PC-9 (cell line): ENCODE data around the gene DST. TPM values are rescaled to one million over a fixed set of nuclear protein-coding genes. Genes with fewer than 3 reads are reported as not detected.

Experiments
- BruUV-seq: library from RNA; stranded (reverse); fragments of 400-500 nt; replicated peaks from 2 replicates; lab custom pipeline; 2021; lab: Mats Ljungman, UMichigan
- CTCF ChIA-PET: fragments of 300-600 bp; sonication (Branson Sonifier 250); formaldehyde crosslinking; loops from one replicate; lab custom pipeline; 2022; ENCODE audit warnings: antibody characterized with exemption; lab: Charles Lee
- POLR2A ChIA-PET: fragments of 300-600 bp; sonication (Branson Sonifier 250); formaldehyde crosslinking; loops from one replicate; lab custom pipeline; 2022; ENCODE audit warnings: antibody characterized with exemption; ENCODE audit not compliant: unreplicated experiment; lab: Charles Lee
- DNase-seq, 2 experiments: peaks; one replicate each; pipeline versions ENCODE4 v3.0.0 to v3.0.0-alpha.2; 2015 to 2022; ENCODE audit warnings: mixed read lengths in 1 of 2
- H2AFZ ChIP-seq: fragments of 200-600 bp; sonication (generic); 2 replicates; pipeline ENCODE4 v1.8.1; 2017; ENCODE audit warnings: antibody characterized with exemption
- H3F3A ChIP-seq: fragments of 200-600 bp; sonication (generic); 2 replicates; pipeline ENCODE4 v1.8.1; 2017; ENCODE audit warnings: antibody characterized with exemption, mild to moderate bottlenecking, low read depth; ENCODE audit not compliant: insufficient read depth
- H3K27ac ChIP-seq: fragments of 200-600 bp; sonication (generic); 2 replicates; pipeline ENCODE4 v1.6.1; 2016; ENCODE audit warnings: mixed run types
- H3K27me3 ChIP-seq: fragments of 200-600 bp; sonication (generic); 2 replicates; pipeline ENCODE4 v1.6.1; 2016; ENCODE audit warnings: low read depth, mixed run types; ENCODE audit not compliant: insufficient read depth
- H3K36me3 ChIP-seq: fragments of 200-600 bp; sonication (generic); 2 replicates; pipeline ENCODE4 v1.6.1; 2016; ENCODE audit warnings: low read depth, mixed run types
- H3K4me1 ChIP-seq: fragments of 200-600 bp; sonication (generic); replicated peaks from 2 replicates; pipeline ENCODE4 v1.6.1; 2016; ENCODE audit warnings: mixed run types; ENCODE audit not compliant: insufficient read depth
- H3K4me2 ChIP-seq: fragments of 200-600 bp; sonication (generic); 2 replicates; pipeline ENCODE4 v1.6.1; 2017; ENCODE audit warnings: mixed run types
- H3K4me3 ChIP-seq: fragments of 200-600 bp; sonication (generic); 2 replicates; pipeline ENCODE4 v1.6.1; 2016; ENCODE audit warnings: mixed run types
- H3K79me2 ChIP-seq: fragments of 200-600 bp; sonication (generic); 2 replicates; pipeline ENCODE4 v1.6.1; 2017; ENCODE audit warnings: low read depth, mixed run types
- H3K9me2 ChIP-seq: fragments of 200-600 bp; sonication (generic); 2 replicates; pipeline ENCODE4 v1.8.1; 2017; ENCODE audit warnings: mild to moderate bottlenecking; ENCODE audit not compliant: insufficient read depth
- H3K9me3 ChIP-seq: fragments of 200-600 bp; sonication (generic); 2 replicates; pipeline ENCODE4 v1.8.1; 2016; ENCODE audit warnings: low read depth; ENCODE audit not compliant: insufficient read depth
- H4K20me1 ChIP-seq: fragments of 200-600 bp; sonication (generic); 2 replicates; pipeline ENCODE4 v1.8.1; 2017; ENCODE audit not compliant: insufficient read depth
- EZH2 ChIP-seq: fragments of 200-600 bp; sonication (generic); IDR thresholded peaks from 2 replicates; pipeline ENCODE4 v1.8.0; 2017; ENCODE audit warnings: antibody characterized with exemption, low read depth
- intact Hi-C: fragments of 100-400 bp; cut with micrococcal nuclease; formaldehyde crosslinking; loops from one replicate; pipeline ENCODE4 v1.10.0; 2022; ENCODE audit not compliant: unreplicated experiment
- total RNA-seq: library from RNA; stranded (reverse); gene quantifications from 2 replicates; pipeline ENCODE4 v1.2.3, GENCODE V29; 2021
- TF ChIP-seq, protein P1 (sequence below): fragments of 200-600 bp; sonication (generic); conservative IDR thresholded peaks from 2 replicates; pipeline ENCODE4 v1.6.1; 2017; ENCODE audit warnings: mixed run types, antibody characterized with exemption, mild to moderate bottlenecking, moderate library complexity

DST gene
- total RNA-seq, 1 experiment from 2014 or later: 217 TPM

- no peaks in the 10 kb centered on the region for H3K9me3 ChIP-seq
- H3K9me2 ChIP-seq: no peaks in the 10 kb centered on the region
- DNase-seq: no peak
- H3K36me3 ChIP-seq: 0 out of 2 replicates have a peak, but pooled peaks cover 3% of the 10 kb centered on the region
- POLR2A ChIA-PET: no interaction called here
- CTCF ChIA-PET: no interaction called here
- no peak overlapping the region for H2AFZ ChIP-seq
- no peak overlapping the region for H3K27ac ChIP-seq
- no TSS peak for BruUV-seq
- TF ChIP-seq EZH2: no peak
- TF ChIP-seq, protein P1, sequence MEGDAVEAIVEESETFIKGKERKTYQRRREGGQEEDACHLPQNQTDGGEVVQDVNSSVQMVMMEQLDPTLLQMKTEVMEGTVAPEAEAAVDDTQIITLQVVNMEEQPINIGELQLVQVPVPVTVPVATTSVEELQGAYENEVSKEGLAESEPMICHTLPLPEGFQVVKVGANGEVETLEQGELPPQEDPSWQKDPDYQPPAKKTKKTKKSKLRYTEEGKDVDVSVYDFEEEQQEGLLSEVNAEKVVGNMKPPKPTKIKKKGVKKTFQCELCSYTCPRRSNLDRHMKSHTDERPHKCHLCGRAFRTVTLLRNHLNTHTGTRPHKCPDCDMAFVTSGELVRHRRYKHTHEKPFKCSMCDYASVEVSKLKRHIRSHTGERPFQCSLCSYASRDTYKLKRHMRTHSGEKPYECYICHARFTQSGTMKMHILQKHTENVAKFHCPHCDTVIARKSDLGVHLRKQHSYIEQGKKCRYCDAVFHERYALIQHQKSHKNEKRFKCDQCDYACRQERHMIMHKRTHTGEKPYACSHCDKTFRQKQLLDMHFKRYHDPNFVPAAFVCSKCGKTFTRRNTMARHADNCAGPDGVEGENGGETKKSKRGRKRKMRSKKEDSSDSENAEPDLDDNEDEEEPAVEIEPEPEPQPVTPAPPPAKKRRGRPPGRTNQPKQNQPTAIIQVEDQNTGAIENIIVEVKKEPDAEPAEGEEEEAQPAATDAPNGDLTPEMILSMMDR: no peak
- 0 out of 2 replicates have a peak, but pooled peaks cover 5% of the 10 kb centered on the region for H3F3A ChIP-seq
- H3K4me2 ChIP-seq: no peak overlapping the region
- no peaks in the 10 kb centered on the region for H3K4me1 ChIP-seq
- H3K27me3 ChIP-seq: no peaks in the 10 kb centered on the region
- no peaks in the 10 kb centered on the region for H3K79me2 ChIP-seq
- H3K4me3 ChIP-seq: no peak overlapping the region
- intact Hi-C loops: no loop called here
- H4K20me1 ChIP-seq: no peaks in the 10 kb centered on the region
Observed at GRCh38 chr6:56501993-56502392, 140.7 kb downstream of the DST start.

DNA sequence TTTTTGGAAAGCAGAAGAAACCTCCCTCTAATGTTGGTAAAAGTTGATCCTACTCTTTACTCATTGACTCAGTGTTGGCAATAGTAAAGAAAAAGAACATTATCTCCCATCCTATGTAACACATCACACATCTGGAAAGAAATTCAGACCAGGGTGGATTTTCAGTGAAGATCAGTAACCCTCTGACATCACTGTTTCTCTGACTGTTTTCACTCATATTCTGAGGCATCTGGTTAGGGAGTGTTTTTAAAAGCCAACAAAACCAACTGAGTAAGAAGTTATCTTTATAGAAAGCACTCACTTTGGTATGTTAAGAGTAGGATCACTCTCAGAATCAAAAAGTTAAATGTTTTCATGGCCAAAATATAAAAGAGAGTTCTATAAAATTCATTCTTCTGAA, 143.6 kb downstream of the DST start:
- Histone ChIP-seq H3K4me2 (no peak overlapping the region), H3K36me3 (0 out of 2 replicates have a peak, but pooled peaks cover 3% of the 10 kb centered on the region), H3K4me1 (no peaks in the 10 kb centered on the region), H3K27ac (no peak overlapping the region), H3K4me3 (no peak overlapping the region), H2AFZ (no peak overlapping the region), H3K9me3 (no peaks in the 10 kb centered on the region), H3K9me2 (no peaks in the 10 kb centered on the region), H3K27me3 (no peaks in the 10 kb centered on the region), H3F3A (no peaks in the 10 kb centered on the region), H3K79me2 (no peaks in the 10 kb centered on the region), H4K20me1 (no peaks in the 10 kb centered on the region)
- DNase-seq: no peak
- TF ChIP-seq, protein P1: no peak
- TF ChIP-seq EZH2: no peak
- intact Hi-C loops: no loop called here
- ChIA-PET POLR2A (no interaction called here), CTCF (interaction anchor here (0.6 kb wide), 1 partner anchor 36 kb away, joined by 3 read pairs; no protein-coding TSS in a partner anchor)
- no TSS peak for BruUV-seq

DNA sequence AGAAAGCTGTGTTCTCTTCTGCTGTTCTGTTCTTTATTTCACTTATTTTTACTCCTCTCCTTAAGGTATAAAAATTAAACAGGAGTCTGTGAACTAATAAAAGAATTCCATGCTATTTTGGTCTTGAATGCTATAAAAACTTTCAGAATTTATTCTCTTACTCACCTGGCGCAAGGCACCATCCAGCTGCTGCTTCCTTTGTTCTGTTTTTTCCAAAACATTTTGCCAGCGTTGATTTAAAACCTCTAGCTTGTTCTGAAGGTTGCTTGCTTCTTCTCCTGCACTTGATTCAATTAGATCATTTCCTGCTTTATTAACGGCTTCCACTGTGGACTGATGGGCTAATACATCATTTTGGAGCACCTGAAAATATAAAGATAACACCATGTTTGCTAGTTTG, 145.0 kb downstream of the DST start:
- TF ChIP-seq EZH2: no peak
- TF ChIP-seq, protein P1: no peak
- ChIA-PET POLR2A (no interaction called here), CTCF (no interaction called here)
- DNase-seq: no peak
- Histone ChIP-seq H3K4me2 (no peak overlapping the region), H3F3A (no peaks in the 10 kb centered on the region), H3K27ac (no peak overlapping the region), H3K4me3 (no peak overlapping the region), H3K4me1 (no peaks in the 10 kb centered on the region), H3K79me2 (no peaks in the 10 kb centered on the region), H3K36me3 (0 out of 2 replicates have a peak, but pooled peaks cover 3% of the 10 kb centered on the region), H3K9me2 (no peaks in the 10 kb centered on the region), H2AFZ (no peak overlapping the region), H4K20me1 (no peaks in the 10 kb centered on the region), H3K27me3 (no peaks in the 10 kb centered on the region), H3K9me3 (no peaks in the 10 kb centered on the region)
- intact Hi-C loops: no loop called here
- BruUV-seq: no TSS peak
